Ectodermal cell (in vitro differentiated cells): ENCODE measurements around the gene NUP188.
"Not testable (repeated sequence)": the region's sequence is repeated elsewhere in the genome, so short reads cannot be mapped to it uniquely, and the experiment has no call there.

Experiments
- H3K27ac ChIP-seq: 2 replicates; pipeline ENCODE4 v1.7.0; 2013; ENCODE audit warnings: mild to moderate bottlenecking, low read depth, low read length; ENCODE audit not compliant: insufficient read depth, poor library complexity, severe bottlenecking
- H3K27me3 ChIP-seq: 2 replicates; pipeline ENCODE4 v1.7.0; 2013; ENCODE audit warnings: mild to moderate bottlenecking, low read length; ENCODE audit not compliant: insufficient read depth, control insufficient read depth, poor library complexity, severe bottlenecking
- H3K36me3 ChIP-seq: one replicate; pipeline ENCODE4 v1.7.0; 2013; ENCODE audit warnings: low read length; ENCODE audit not compliant: control insufficient read depth, insufficient read depth
- H3K4me1 ChIP-seq: one replicate; pipeline ENCODE4 v1.7.0; 2013; ENCODE audit warnings: low read length; ENCODE audit not compliant: control insufficient read depth, insufficient read depth
- H3K4me3 ChIP-seq: 2 replicates; pipeline ENCODE4 v1.7.0; 2013; ENCODE audit warnings: low read depth, low read length, control low read depth; ENCODE audit not compliant: insufficient read depth
- H3K9me3 ChIP-seq: 2 replicates; pipeline ENCODE4 v1.7.0; 2013; ENCODE audit warnings: mild to moderate bottlenecking, low read length, moderate library complexity; ENCODE audit not compliant: control insufficient read depth
- whole genome bisulfite sequencing, 2 experiments: methylation state at CpG; one replicate each; pipeline ENCODE4 v1.1.7; 2013; ENCODE audit warnings: missing lambda C conversion rate in 2 of 2; 5-methylcytosine and 5-hydroxymethylcytosine counted together

Gene NUP188

GRCh38 chr9:128929560-128929959 lies 17.9 kb upstream of the NUP188 start:
- Histone ChIP-seq H3K27me3 (no peaks in the 10 kb centered on the region), H3K4me1 (no peaks in the 10 kb centered on the region), H3K4me3 (no peak overlapping the region), H3K36me3 (no peaks in the 10 kb centered on the region), H3K27ac (no peak overlapping the region), H3K9me3 (no peaks in the 10 kb centered on the region)
- WGBS, 2 experiments, result 91 to 93% methylated on average over 4 of the region's 4 CpGs

GRCh38 chr9:128933731-128934130 lies 13.8 kb upstream of the NUP188 start:
- Histone ChIP-seq H3K4me3 (no peak overlapping the region), H3K27ac (no peak overlapping the region), H3K27me3 (no peaks in the 10 kb centered on the region), H3K4me1 (no peaks in the 10 kb centered on the region), H3K9me3 (no peaks in the 10 kb centered on the region), H3K36me3 (no peaks in the 10 kb centered on the region)
- 95 to 96% methylated on average over 5 of the region's 5 CpGs for WGBS, 2 experiments

GRCh38 chr9:128936171-128936865 lies 11.2 kb upstream of the NUP188 start:
- 94 to 95% methylated on average over 11 of the region's 11 CpGs for WGBS, 2 experiments
- no peak overlapping the region for H3K27ac ChIP-seq
- no peaks in the 10 kb centered on the region for H3K4me1 ChIP-seq
- no peaks in the 10 kb centered on the region for H3K9me3 ChIP-seq
- no peaks in the 10 kb centered on the region for H3K36me3 ChIP-seq
- no peaks in the 10 kb centered on the region for H3K27me3 ChIP-seq
- H3K4me3 ChIP-seq, result no peak overlapping the region

- H3K27me3 ChIP-seq, result no peaks in the 10 kb centered on the region
- H3K27ac ChIP-seq, result no peak overlapping the region
- no peaks in the 10 kb centered on the region for H3K9me3 ChIP-seq
- H3K4me3 ChIP-seq, result no peak overlapping the region
- no peaks in the 10 kb centered on the region for H3K4me1 ChIP-seq
- H3K36me3 ChIP-seq, result no peaks in the 10 kb centered on the region
- 94% methylated on average over 9 of the region's 9 CpGs for WGBS, 2 experiments
Measured at GRCh38 chr9:128937310-128938165, 10.0 kb upstream of the NUP188 start.

GRCh38 chr9:128940271-128940921 lies 7.1 kb upstream of the NUP188 start:
- Histone ChIP-seq H3K27me3 (no peaks in the 10 kb centered on the region), H3K9me3 (no peaks in the 10 kb centered on the region), H3K27ac (no peak overlapping the region), H3K36me3 (no peaks in the 10 kb centered on the region), H3K4me3 (no peak overlapping the region), H3K4me1 (no peaks in the 10 kb centered on the region)
- 86 to 87% methylated on average over 15 of the region's 15 CpGs for WGBS, 2 experiments

GRCh38 chr9:128940946-128941755 lies 6.3 kb upstream of the NUP188 start:
- no peak overlapping the region for H3K27ac ChIP-seq
- no peaks in the 10 kb centered on the region for H3K36me3 ChIP-seq
- H3K27me3 ChIP-seq, result no peaks in the 10 kb centered on the region
- no peaks in the 10 kb centered on the region for H3K4me1 ChIP-seq
- H3K9me3 ChIP-seq, result no peaks in the 10 kb centered on the region
- no peak overlapping the region for H3K4me3 ChIP-seq
- 93 to 94% methylated on average over 12 of the region's 12 CpGs for WGBS, 2 experiments

- WGBS, 2 experiments, result 90 to 95% methylated on average over 6 to 7 of the region's 7 CpGs
- no peaks in the 10 kb centered on the region for H3K4me1 ChIP-seq
- H3K4me3 ChIP-seq, result no peak overlapping the region
- H3K27me3 ChIP-seq, result no peaks in the 10 kb centered on the region
- no peak overlapping the region for H3K27ac ChIP-seq
- no peaks in the 10 kb centered on the region for H3K36me3 ChIP-seq
- no peaks in the 10 kb centered on the region for H3K9me3 ChIP-seq
Measured at GRCh38 chr9:128943832-128944620, 3.5 kb upstream of the NUP188 start.

- not testable (repeated sequence) for H3K9me3 ChIP-seq
Measured at GRCh38 chr9:128944966-128945365, 2.5 kb upstream of the NUP188 start.

GRCh38 chr9:128945798-128946501 lies 1.5 kb upstream of the NUP188 start:
- Histone ChIP-seq H3K36me3 (no peaks in the 10 kb centered on the region), H3K4me3 (peak overlapping the region; percentile 91)
- 97% methylated on average over 19 of the region's 19 CpGs for WGBS, 2 experiments

More at GRCh38 chr9:128944966-128945365, 2.5 kb upstream of the NUP188 start:
- H3K4me1 ChIP-seq, H3K27me3 ChIP-seq, H3K36me3 ChIP-seq, H3K27ac ChIP-seq, H3K4me3 ChIP-seq: not testable (repeated sequence)
- WGBS, 2 experiments, result 92 to 95% methylated on average over 7 of the region's 7 CpGs

More at GRCh38 chr9:128945798-128946501, 1.5 kb upstream of the NUP188 start:
- H3K27ac ChIP-seq, result no peak overlapping the region
- no peaks in the 10 kb centered on the region for H3K27me3 ChIP-seq
- no peaks in the 10 kb centered on the region for H3K4me1 ChIP-seq
- H3K9me3 ChIP-seq, result no peaks in the 10 kb centered on the region
